Bronchial epithelial cell (primary cell): ENCODE results near the gene DMC1. TPM values are rescaled to one million over a fixed set of nuclear protein-coding genes. Genes with fewer than 3 reads are reported as not detected.
"Not testable (repeated sequence)": the region's sequence is repeated elsewhere in the genome, so short reads cannot be mapped to it uniquely, and the experiment has no call there.

Experiments used
- DNase-seq: peaks from one replicate; pipeline ENCODE4 v3.0.0-alpha.2; 2010; ENCODE audit warnings: low read depth
- FAIRE-seq: peaks from 2 replicates; lab custom pipeline; 2011; peaks lifted over from hg19 to GRCh38; lab: Jason Lieb, UNC
- H3K27me3 ChIP-seq: 2 replicates; pipeline ENCODE4 v1.5.1; 2011; ENCODE audit warnings: low read length; ENCODE audit not compliant: control insufficient read depth, insufficient read depth
- H3K36me3 ChIP-seq: 2 replicates; pipeline ENCODE4 v1.5.1; 2011; ENCODE audit warnings: low read length; ENCODE audit not compliant: control insufficient read depth, insufficient read depth
- H3K4me3 ChIP-seq: 2 replicates; pipeline ENCODE4 v1.5.1; 2011; ENCODE audit warnings: mild to moderate bottlenecking, low read depth, low read length, control low read depth
- total RNA-seq: library from RNA; depleted of rRNA; stranded (reverse); fragments of >200 nt; gene quantifications from 2 replicates; pipeline ENCODE4 v1.2.1, GENCODE V29; 2014
- TF ChIP-seq, protein P1 (sequence below): IDR thresholded peaks from 2 replicates; pipeline ENCODE4 v1.5.1; 2011; ENCODE audit warnings: mild to moderate bottlenecking, moderate library complexity, low read length, control low read depth, inconsistent platforms; ENCODE audit not compliant: insufficient read depth, severe bottlenecking

DMC1 gene, protein sequence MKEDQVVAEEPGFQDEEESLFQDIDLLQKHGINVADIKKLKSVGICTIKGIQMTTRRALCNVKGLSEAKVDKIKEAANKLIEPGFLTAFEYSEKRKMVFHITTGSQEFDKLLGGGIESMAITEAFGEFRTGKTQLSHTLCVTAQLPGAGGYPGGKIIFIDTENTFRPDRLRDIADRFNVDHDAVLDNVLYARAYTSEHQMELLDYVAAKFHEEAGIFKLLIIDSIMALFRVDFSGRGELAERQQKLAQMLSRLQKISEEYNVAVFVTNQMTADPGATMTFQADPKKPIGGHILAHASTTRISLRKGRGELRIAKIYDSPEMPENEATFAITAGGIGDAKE
- total RNA-seq, result 1.1 and 3.7 TPM in 2 replicates

DNA sequence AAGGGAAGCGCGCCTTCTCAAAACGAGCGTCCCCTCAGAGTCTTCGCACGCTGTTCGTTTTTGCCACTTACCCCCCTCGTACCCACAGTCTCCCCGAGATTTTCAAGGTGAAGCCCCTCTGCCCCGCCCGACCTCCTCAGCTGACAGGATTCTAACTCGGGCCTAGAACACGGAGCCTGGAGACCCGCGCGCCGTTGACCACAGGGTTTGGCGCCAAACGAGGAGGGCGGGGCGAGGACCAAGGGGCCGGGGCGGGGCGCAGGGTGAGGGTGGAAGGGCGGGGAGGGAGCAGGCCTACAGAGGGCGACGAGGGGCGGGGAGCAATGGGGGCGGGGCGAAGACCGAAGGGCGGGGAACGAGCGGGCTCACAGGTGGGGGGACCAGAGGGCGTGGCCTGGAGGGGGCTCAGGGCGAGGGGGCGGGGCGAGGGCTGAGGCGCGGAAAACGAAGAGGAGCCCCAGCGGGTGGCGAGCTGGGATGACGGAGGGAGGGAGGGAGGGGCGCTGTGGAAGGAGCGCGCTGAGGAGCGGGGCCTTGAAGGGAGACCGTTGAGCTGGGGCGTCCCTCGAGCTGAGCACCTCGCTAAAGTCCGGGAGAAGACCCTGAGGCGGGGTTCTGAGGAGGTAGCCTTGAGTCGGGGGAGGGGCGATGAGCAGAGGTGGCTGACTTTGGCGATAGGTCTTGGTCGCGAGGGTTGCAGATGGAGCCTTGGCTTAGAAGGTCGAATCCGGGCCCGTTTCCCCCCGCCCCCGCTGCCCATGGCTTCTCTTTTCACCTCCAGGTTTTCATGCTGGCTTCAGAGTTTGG, at the start of gene DMC1:
Gene DMC1, minus strand, starts transcription at position 212 of the 807 bp plus-strand sequence. CDS start 1,927 bp downstream, outside the sequence.
- Histone ChIP-seq H3K27me3 (no peaks in the 10 kb centered on the region), H3K36me3 (no peaks in the 10 kb centered on the region), H3K4me3 (peak within 1 kb of the TSS; percentile 42)
- TF ChIP-seq, protein P1, sequence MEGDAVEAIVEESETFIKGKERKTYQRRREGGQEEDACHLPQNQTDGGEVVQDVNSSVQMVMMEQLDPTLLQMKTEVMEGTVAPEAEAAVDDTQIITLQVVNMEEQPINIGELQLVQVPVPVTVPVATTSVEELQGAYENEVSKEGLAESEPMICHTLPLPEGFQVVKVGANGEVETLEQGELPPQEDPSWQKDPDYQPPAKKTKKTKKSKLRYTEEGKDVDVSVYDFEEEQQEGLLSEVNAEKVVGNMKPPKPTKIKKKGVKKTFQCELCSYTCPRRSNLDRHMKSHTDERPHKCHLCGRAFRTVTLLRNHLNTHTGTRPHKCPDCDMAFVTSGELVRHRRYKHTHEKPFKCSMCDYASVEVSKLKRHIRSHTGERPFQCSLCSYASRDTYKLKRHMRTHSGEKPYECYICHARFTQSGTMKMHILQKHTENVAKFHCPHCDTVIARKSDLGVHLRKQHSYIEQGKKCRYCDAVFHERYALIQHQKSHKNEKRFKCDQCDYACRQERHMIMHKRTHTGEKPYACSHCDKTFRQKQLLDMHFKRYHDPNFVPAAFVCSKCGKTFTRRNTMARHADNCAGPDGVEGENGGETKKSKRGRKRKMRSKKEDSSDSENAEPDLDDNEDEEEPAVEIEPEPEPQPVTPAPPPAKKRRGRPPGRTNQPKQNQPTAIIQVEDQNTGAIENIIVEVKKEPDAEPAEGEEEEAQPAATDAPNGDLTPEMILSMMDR, result no peak
- peak; percentile 50 for DNase-seq
- FAIRE-seq, result no peak

DNA sequence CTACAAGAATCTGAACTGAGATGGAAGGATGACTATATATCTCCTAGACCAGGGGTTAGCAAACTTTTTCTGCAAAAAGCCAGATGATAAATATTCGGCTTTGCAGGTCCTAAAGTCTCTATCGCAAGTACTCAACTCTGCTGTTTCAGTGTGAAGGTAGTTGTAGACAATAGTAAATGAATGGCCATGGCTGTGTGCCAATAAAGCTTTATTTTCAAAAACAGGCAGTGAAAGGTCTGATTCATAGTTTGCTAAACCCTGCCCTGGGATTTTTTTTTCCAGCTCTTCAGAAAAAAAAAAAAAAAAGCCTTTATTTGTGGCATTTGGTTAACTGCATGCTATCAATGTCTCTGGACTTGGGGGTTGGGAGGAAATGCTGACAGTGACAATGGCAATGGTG, 48.7 kb upstream of the DMC1 start:
- Histone ChIP-seq H3K36me3 (no peaks in the 10 kb centered on the region), H3K27me3 (no peaks in the 10 kb centered on the region), H3K4me3 (no peak overlapping the region)
- peak; percentile 13 for DNase-seq
- FAIRE-seq, result no peak
- TF ChIP-seq, protein P1, result no peak

DNA sequence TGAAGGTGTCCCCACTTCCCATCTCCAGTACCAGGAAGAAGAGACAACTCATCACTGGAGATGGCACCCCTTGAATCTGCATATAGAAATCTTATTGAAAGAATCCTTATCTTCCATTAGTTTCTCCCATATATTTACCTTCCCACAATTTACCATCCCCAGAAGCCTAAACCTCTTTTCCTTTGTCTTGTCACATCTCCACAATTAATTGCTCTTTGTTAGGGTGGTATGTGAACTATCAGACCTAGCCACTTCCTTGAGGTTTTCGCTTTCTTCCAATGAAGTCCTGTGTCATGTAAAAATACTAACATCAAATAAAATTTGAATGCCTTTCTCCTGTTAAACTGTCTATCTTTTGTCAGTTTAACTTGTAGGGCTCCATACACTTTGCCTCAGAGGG, 48.3 kb upstream of the DMC1 start:
- FAIRE-seq (no peak), DNase-seq (no peak)
- no peaks in the 10 kb centered on the region for H3K27me3 ChIP-seq
- TF ChIP-seq, protein P1, result no peak
- H3K36me3 ChIP-seq, result no peaks in the 10 kb centered on the region
- no peak overlapping the region for H3K4me3 ChIP-seq

DNA sequence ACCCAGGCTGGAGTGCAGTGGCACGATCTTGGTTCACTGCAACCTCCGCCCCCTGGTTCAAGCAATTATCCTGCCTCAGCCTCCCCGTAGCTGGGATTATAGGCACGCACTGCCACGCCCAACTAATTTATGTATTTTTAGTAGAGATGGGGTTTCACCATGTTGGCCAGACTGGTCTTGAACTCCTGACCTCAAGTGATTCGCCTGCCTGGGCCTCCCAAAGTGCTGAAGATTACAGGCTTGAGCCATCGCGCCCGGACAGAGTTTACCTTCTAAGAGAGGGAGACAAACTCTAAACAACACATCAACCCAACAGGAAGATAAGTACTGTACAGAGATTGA, 45.1 kb upstream of the DMC1 start:
- not testable (repeated sequence) for H3K36me3 ChIP-seq, FAIRE-seq, H3K27me3 ChIP-seq, H3K4me3 ChIP-seq, DNase-seq

DNA sequence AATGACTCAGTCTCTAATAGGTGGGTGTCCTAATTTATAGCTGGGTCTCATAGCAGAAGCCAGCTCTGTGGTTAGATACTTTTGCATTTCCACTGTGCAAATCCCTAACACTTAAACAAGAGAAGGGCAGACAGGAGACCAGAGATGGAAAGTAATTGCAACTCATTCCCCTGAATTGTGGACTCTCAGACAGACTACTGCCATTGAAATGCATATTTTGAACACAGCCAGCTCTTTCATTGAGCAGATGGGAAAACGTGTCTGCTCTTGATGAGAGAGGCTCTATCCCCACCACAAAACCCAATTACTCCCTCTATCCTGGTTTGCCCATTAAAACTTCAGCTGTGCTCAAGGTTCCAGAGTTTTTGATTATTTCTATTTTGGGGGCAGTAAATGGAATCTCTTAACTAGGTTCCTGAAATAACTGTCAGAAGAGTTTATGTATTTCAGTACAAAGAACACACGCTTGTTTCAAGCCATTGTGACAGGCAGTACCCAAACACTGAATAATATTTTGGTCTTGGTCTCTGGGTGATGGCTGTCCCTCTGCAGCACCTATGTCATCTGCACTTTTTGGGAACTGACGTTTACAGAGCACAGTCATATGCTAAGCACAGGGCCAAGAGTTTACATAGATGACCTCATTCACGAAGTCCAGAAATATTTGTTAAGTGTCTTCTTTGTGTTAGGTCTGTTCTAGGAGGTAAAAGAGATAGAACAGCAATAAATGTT, 44.5 kb upstream of the DMC1 start:
- FAIRE-seq (no peak), DNase-seq (peak; percentile 14)
- H3K27me3 ChIP-seq, result no peaks in the 10 kb centered on the region
- TF ChIP-seq, protein P1, result no peak
- H3K36me3 ChIP-seq, result no peaks in the 10 kb centered on the region
- no peak overlapping the region for H3K4me3 ChIP-seq

DNA sequence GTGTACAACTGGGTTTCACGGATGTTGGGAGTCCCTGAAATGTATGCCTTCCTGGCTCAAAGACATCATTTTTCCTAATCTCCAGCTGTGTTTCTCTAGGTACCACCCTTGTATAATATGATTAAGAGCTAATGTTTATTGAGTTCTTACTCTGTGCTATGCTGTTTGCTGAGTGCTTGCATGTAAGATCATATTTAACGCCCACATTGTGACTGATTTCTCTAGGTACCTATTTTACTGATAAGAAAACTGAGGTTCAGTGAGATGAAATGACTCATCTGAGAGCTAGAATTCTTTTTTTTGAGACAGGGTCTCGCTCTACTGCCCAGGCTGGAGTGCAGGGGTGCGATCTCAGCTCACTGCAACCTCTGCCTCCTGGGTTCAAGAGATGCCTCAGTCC, 43.6 kb upstream of the DMC1 start:
- FAIRE-seq (no peak), DNase-seq (no peak)
- Histone ChIP-seq H3K4me3 (no peak overlapping the region), H3K27me3 (no peaks in the 10 kb centered on the region), H3K36me3 (no peaks in the 10 kb centered on the region)
- TF ChIP-seq, protein P1, result no peak
